OCI-LY1 (cell line): ENCODE results near the gene SPPL3.

Experiments
- H2AFZ ChIP-seq: fragments of 200-600 bp; sonication (generic), shearing (Covaris generic); 2 replicates; pipeline ENCODE4 v1.6.0; 2014; ENCODE audit warnings: antibody characterized with exemption, mild to moderate bottlenecking, low read length
- H3F3A ChIP-seq: fragments of 200-600 bp; sonication (generic), shearing (Covaris generic); 2 replicates; pipeline ENCODE4 v1.6.0; 2014; ENCODE audit warnings: mild to moderate bottlenecking, antibody characterized with exemption, low read length, moderate library complexity; ENCODE audit not compliant: insufficient read depth
- H3K27ac ChIP-seq: fragments of 200-600 bp; sonication (generic); 2 replicates; pipeline ENCODE4 v1.5.1; 2014; ENCODE audit warnings: low read length, mixed run types, mild to moderate bottlenecking, low read depth; ENCODE audit not compliant: poor library complexity, severe bottlenecking
- H3K27me3 ChIP-seq: fragments of 200-600 bp; sonication (generic); 2 replicates; pipeline ENCODE4 v1.6.0; 2014; ENCODE audit warnings: antibody characterized with exemption, mild to moderate bottlenecking, low read length, moderate library complexity; ENCODE audit not compliant: insufficient read depth
- H3K36me3 ChIP-seq: fragments of 200-600 bp; sonication (generic); 2 replicates; pipeline ENCODE4 v1.6.1; 2014; ENCODE audit warnings: mild to moderate bottlenecking, antibody characterized with exemption, low read length, moderate library complexity, mixed read lengths; ENCODE audit not compliant: insufficient read depth
- H3K4me1 ChIP-seq: fragments of 200-600 bp; sonication (generic); 2 replicates; pipeline ENCODE4 v1.5.1; 2014; ENCODE audit warnings: mild to moderate bottlenecking, low read length, moderate library complexity; ENCODE audit not compliant: insufficient read depth, severe bottlenecking
- H3K4me2 ChIP-seq: fragments of 200-600 bp; sonication (generic), shearing (Covaris generic); 2 replicates; pipeline ENCODE4 v1.6.1; 2014; ENCODE audit warnings: low read length
- H3K4me3 ChIP-seq: fragments of 200-600 bp; sonication (generic); 2 replicates; pipeline ENCODE4 v1.5.1; 2014; ENCODE audit warnings: low read length, low read depth, mild to moderate bottlenecking, mixed read lengths; ENCODE audit not compliant: poor library complexity, severe bottlenecking
- H3K79me2 ChIP-seq: fragments of 200-600 bp; shearing (Covaris generic); 2 replicates; pipeline ENCODE4 v1.6.1; 2016; ENCODE audit warnings: mixed run types, low read length, mixed read lengths; ENCODE audit not compliant: insufficient read depth
- H3K9ac ChIP-seq: fragments of 200-600 bp; sonication (generic), shearing (Covaris generic); 2 replicates; pipeline ENCODE4 v1.6.1; 2014; ENCODE audit warnings: mild to moderate bottlenecking, low read length, mixed read lengths
- H3K9me2 ChIP-seq: fragments of 200-600 bp; sonication (generic), shearing (Covaris generic); 2 replicates; pipeline ENCODE4 v1.6.1; 2014; ENCODE audit warnings: low read depth, mild to moderate bottlenecking, low read length, mixed read lengths
- H3K9me3 ChIP-seq: fragments of 200-600 bp; shearing (Covaris generic); 2 replicates; pipeline ENCODE4 v1.6.1; 2014; ENCODE audit warnings: low read length, mixed read lengths
- H4K20me1 ChIP-seq: fragments of 200-600 bp; sonication (generic), shearing (Covaris generic); 2 replicates; pipeline ENCODE4 v1.6.0; 2016; ENCODE audit warnings: mild to moderate bottlenecking, low read length; ENCODE audit not compliant: insufficient read depth
- EZH2 ChIP-seq: fragments of 200-600 bp; sonication (generic), shearing (Covaris generic); IDR thresholded peaks from 2 replicates; pipeline ENCODE4 v1.8.0; 2017; ENCODE audit warnings: borderline replicate concordance, mixed run types, mild to moderate bottlenecking, antibody characterized with exemption, low read length, moderate library complexity, mixed read lengths
- TF ChIP-seq, protein P1 (sequence below): fragments of 200-600 bp; sonication (generic), shearing (Covaris generic); IDR thresholded peaks from 2 replicates; pipeline ENCODE4 v1.5.1; 2017; ENCODE audit warnings: mild to moderate bottlenecking, antibody characterized with exemption, low read length, moderate library complexity, mixed read lengths

The SPPL3 gene

DNA sequence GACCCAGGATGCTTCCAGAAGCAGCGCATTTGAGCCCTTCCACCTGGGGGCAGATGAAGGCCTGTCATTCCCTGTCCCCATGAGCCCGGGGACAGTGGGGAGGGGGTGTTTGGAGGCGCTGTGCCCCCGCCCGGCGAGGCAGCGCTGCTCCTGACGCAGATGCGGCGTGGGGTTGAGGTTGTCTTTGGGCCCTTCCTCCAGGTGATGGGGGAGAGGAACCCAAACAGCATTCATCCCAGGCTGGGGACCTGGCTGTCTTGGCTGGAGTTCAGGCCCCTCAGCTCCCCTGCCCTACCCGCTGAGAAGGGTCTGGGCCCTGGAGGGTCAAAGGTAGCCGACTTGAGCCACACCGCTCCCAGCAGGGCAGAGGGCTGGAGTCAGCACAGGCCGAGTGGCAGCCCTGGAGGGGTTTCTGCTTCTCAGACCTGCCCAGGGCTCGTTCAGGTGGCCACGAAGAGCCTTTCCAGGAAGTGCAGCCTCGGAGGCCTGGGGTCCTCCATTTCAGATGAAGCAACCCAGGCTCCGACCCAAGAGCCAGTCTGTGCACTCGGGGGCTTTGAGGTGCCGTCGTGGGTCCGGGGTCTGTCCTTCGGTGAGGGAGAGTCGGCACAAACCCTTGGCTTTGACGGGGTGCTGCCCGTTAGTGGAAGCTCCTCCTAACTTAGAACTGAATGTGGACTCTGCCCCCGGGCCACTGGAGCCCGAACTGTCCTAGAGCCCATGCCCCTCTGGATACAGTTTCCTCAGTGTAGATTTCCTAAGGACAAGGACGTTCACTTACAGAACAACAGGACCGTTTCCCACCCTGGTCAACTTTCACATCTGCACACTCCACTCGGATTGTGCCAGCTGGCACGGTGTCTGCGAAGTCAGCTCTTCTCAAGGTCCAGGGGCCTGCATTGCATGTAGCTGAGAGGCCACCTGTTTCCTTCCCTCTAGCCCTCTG, 162.4 kb downstream of the SPPL3 start:
- Histone ChIP-seq H3K4me3 (no peak overlapping the region), H4K20me1 (no peaks in the 10 kb centered on the region), H3K27me3 (no peaks in the 10 kb centered on the region), H3K9me3 (no peaks in the 10 kb centered on the region), H3K9me2 (no peaks in the 10 kb centered on the region), H3K9ac (no peak overlapping the region), H2AFZ (no peak overlapping the region), H3K79me2 (no peaks in the 10 kb centered on the region), H3F3A (no peaks in the 10 kb centered on the region), H3K36me3 (no peaks in the 10 kb centered on the region), H3K27ac (no peak overlapping the region), H3K4me2 (no peak overlapping the region), H3K4me1 (peaks cover 5% of the 10 kb centered on the region)
- no peak for TF ChIP-seq EZH2
- TF ChIP-seq, protein P1, sequence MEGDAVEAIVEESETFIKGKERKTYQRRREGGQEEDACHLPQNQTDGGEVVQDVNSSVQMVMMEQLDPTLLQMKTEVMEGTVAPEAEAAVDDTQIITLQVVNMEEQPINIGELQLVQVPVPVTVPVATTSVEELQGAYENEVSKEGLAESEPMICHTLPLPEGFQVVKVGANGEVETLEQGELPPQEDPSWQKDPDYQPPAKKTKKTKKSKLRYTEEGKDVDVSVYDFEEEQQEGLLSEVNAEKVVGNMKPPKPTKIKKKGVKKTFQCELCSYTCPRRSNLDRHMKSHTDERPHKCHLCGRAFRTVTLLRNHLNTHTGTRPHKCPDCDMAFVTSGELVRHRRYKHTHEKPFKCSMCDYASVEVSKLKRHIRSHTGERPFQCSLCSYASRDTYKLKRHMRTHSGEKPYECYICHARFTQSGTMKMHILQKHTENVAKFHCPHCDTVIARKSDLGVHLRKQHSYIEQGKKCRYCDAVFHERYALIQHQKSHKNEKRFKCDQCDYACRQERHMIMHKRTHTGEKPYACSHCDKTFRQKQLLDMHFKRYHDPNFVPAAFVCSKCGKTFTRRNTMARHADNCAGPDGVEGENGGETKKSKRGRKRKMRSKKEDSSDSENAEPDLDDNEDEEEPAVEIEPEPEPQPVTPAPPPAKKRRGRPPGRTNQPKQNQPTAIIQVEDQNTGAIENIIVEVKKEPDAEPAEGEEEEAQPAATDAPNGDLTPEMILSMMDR = no peak

DNA sequence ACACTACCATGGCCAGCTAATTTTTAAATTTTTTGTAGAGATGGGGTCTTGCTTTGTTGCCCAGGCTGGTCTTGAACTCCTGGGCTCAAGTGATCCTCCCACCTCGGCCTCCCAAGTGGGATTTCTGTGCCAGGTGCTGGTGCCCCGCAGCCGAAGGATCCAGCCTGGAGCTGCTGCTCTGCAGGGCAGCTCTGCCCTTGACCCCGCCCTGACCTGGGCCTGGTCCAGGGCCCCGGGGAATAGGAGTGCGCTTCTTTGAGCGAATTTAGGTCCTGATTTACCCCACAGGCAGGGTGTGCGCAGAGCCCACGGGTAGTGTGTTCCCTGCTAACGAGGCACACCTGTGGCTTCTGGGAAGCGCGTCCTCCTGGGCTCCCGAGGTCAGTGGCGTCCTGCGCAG, 163.3 kb downstream of the SPPL3 start:
- peaks cover 5% of the 10 kb centered on the region for H3K4me1 ChIP-seq
- H3K79me2 ChIP-seq = no peaks in the 10 kb centered on the region
- H3K9me2 ChIP-seq = no peaks in the 10 kb centered on the region
- no peak for TF ChIP-seq EZH2
- TF ChIP-seq, protein P1 = no peak
- H3K4me3 ChIP-seq = no peak overlapping the region
- no peak overlapping the region for H3K4me2 ChIP-seq
- no peak overlapping the region for H3K9ac ChIP-seq
- no peaks in the 10 kb centered on the region for H3F3A ChIP-seq
- no peaks in the 10 kb centered on the region for H4K20me1 ChIP-seq
- no peak overlapping the region for H2AFZ ChIP-seq
- H3K27ac ChIP-seq = no peak overlapping the region
- no peaks in the 10 kb centered on the region for H3K9me3 ChIP-seq
- H3K36me3 ChIP-seq = no peaks in the 10 kb centered on the region
- no peaks in the 10 kb centered on the region for H3K27me3 ChIP-seq

DNA sequence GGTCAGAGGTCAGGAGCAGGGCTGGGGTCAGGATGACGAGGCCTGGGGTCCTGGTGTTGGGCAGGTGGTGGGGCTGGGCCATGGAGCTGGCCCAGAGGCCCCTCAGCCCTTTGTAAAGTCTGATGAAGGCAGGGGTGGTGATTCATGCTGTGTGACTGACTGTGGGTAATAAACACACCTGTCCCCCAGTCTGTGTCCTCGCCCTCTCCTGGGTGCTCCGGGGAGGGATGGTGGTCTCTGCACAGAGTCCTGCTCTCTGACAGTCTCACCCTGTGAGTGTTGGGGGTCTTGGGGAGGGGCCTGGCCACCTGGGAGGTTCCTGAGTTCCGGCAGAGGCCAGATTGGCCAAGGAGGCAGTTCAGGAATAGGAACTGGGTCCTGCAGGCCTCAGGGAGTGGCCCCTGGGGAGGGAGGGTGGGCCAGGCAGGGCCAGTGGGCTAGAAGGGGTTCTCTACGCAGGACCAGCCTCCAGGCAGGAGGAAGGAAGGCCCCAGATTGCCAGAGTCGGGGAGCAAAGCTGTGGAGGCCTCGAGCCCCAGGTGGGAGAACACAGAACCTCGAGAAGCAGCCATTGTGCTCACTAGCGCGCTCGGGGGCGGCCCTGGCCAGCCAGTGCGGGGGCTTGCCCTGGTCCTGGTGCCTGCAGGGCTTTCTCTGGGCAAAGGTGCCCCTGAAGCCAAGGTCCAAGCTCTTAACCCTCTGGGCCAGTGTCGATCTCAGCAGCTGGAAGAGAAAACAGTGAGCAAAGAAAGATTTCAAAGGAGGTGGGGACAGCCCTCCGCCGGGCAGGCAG, 164.1 kb downstream of the SPPL3 start:
- Histone ChIP-seq H3K36me3 (no peaks in the 10 kb centered on the region), H3K4me3 (no peak overlapping the region), H3K27me3 (no peaks in the 10 kb centered on the region), H3K9ac (no peak overlapping the region), H3K9me2 (no peaks in the 10 kb centered on the region), H3K4me1 (peaks cover 5% of the 10 kb centered on the region), H3K4me2 (no peak overlapping the region), H3F3A (no peaks in the 10 kb centered on the region), H3K27ac (no peak overlapping the region), H4K20me1 (no peaks in the 10 kb centered on the region), H2AFZ (no peak overlapping the region), H3K9me3 (no peaks in the 10 kb centered on the region), H3K79me2 (no peaks in the 10 kb centered on the region)
- TF ChIP-seq, protein P1 = no peak
- TF ChIP-seq EZH2 = no peak
